OCI-LY1 (cell line): ENCODE measurements around the gene EYA3.

Experiments
- H2AFZ ChIP-seq: fragments of 200-600 bp; sonication (generic), shearing (Covaris generic); 2 replicates; pipeline ENCODE4 v1.6.0; 2014; ENCODE audit warnings: antibody characterized with exemption, mild to moderate bottlenecking, low read length
- H3F3A ChIP-seq: fragments of 200-600 bp; sonication (generic), shearing (Covaris generic); 2 replicates; pipeline ENCODE4 v1.6.0; 2014; ENCODE audit warnings: mild to moderate bottlenecking, antibody characterized with exemption, low read length, moderate library complexity; ENCODE audit not compliant: insufficient read depth
- H3K27ac ChIP-seq: fragments of 200-600 bp; sonication (generic); 2 replicates; pipeline ENCODE4 v1.5.1; 2014; ENCODE audit warnings: low read length, mixed run types, mild to moderate bottlenecking, low read depth; ENCODE audit not compliant: poor library complexity, severe bottlenecking
- H3K27me3 ChIP-seq: fragments of 200-600 bp; sonication (generic); 2 replicates; pipeline ENCODE4 v1.6.0; 2014; ENCODE audit warnings: antibody characterized with exemption, mild to moderate bottlenecking, low read length, moderate library complexity; ENCODE audit not compliant: insufficient read depth
- H3K36me3 ChIP-seq: fragments of 200-600 bp; sonication (generic); 2 replicates; pipeline ENCODE4 v1.6.1; 2014; ENCODE audit warnings: mild to moderate bottlenecking, antibody characterized with exemption, low read length, moderate library complexity, mixed read lengths; ENCODE audit not compliant: insufficient read depth
- H3K4me1 ChIP-seq: fragments of 200-600 bp; sonication (generic); 2 replicates; pipeline ENCODE4 v1.5.1; 2014; ENCODE audit warnings: mild to moderate bottlenecking, low read length, moderate library complexity; ENCODE audit not compliant: insufficient read depth, severe bottlenecking
- H3K4me2 ChIP-seq: fragments of 200-600 bp; sonication (generic), shearing (Covaris generic); 2 replicates; pipeline ENCODE4 v1.6.1; 2014; ENCODE audit warnings: low read length
- H3K4me3 ChIP-seq: fragments of 200-600 bp; sonication (generic); 2 replicates; pipeline ENCODE4 v1.5.1; 2014; ENCODE audit warnings: low read length, low read depth, mild to moderate bottlenecking, mixed read lengths; ENCODE audit not compliant: poor library complexity, severe bottlenecking
- H3K79me2 ChIP-seq: fragments of 200-600 bp; shearing (Covaris generic); 2 replicates; pipeline ENCODE4 v1.6.1; 2016; ENCODE audit warnings: mixed run types, low read length, mixed read lengths; ENCODE audit not compliant: insufficient read depth
- H3K9ac ChIP-seq: fragments of 200-600 bp; sonication (generic), shearing (Covaris generic); 2 replicates; pipeline ENCODE4 v1.6.1; 2014; ENCODE audit warnings: mild to moderate bottlenecking, low read length, mixed read lengths
- H3K9me2 ChIP-seq: fragments of 200-600 bp; sonication (generic), shearing (Covaris generic); 2 replicates; pipeline ENCODE4 v1.6.1; 2014; ENCODE audit warnings: low read depth, mild to moderate bottlenecking, low read length, mixed read lengths
- H3K9me3 ChIP-seq: fragments of 200-600 bp; shearing (Covaris generic); 2 replicates; pipeline ENCODE4 v1.6.1; 2014; ENCODE audit warnings: low read length, mixed read lengths
- H4K20me1 ChIP-seq: fragments of 200-600 bp; sonication (generic), shearing (Covaris generic); 2 replicates; pipeline ENCODE4 v1.6.0; 2016; ENCODE audit warnings: mild to moderate bottlenecking, low read length; ENCODE audit not compliant: insufficient read depth
- CTCF ChIP-seq: fragments of 200-600 bp; sonication (generic), shearing (Covaris generic); IDR thresholded peaks from 2 replicates; pipeline ENCODE4 v1.5.1; 2017; ENCODE audit warnings: mild to moderate bottlenecking, antibody characterized with exemption, low read length, moderate library complexity, mixed read lengths
- EZH2 ChIP-seq: fragments of 200-600 bp; sonication (generic), shearing (Covaris generic); IDR thresholded peaks from 2 replicates; pipeline ENCODE4 v1.8.0; 2017; ENCODE audit warnings: borderline replicate concordance, mixed run types, mild to moderate bottlenecking, antibody characterized with exemption, low read length, moderate library complexity, mixed read lengths

EYA3 gene

GRCh38 chr1:28064064-28064463, 24.3 kb downstream of the EYA3 start:
- H3F3A ChIP-seq: no peaks in the 10 kb centered on the region
- H3K9ac ChIP-seq: no peak overlapping the region
- no peak overlapping the region for H3K4me2 ChIP-seq
- H3K27me3 ChIP-seq: no peaks in the 10 kb centered on the region
- no peak overlapping the region for H2AFZ ChIP-seq
- H4K20me1 ChIP-seq: no peaks in the 10 kb centered on the region
- H3K79me2 ChIP-seq: peaks cover 78% of the 10 kb centered on the region
- no peak overlapping the region for H3K4me3 ChIP-seq
- peaks cover 29% of the 10 kb centered on the region for H3K4me1 ChIP-seq
- peaks cover 7% of the 10 kb centered on the region; the same call in 1 of the 2 replicates for H3K36me3 ChIP-seq
- H3K9me3 ChIP-seq: no peaks in the 10 kb centered on the region
- TF ChIP-seq EZH2: no peak
- no peak for TF ChIP-seq CTCF
- no peaks in the 10 kb centered on the region for H3K9me2 ChIP-seq
- no peak overlapping the region for H3K27ac ChIP-seq

GRCh38 chr1:28062806-28063205, 25.6 kb downstream of the EYA3 start:
- TF ChIP-seq EZH2 (no peak), CTCF (no peak)
- Histone ChIP-seq H3K4me2 (no peak overlapping the region), H3K4me1 (peaks cover 36% of the 10 kb centered on the region), H3K36me3 (peaks cover 7% of the 10 kb centered on the region; the same call in 1 of the 2 replicates), H3F3A (no peaks in the 10 kb centered on the region), H3K9me3 (no peaks in the 10 kb centered on the region), H3K27me3 (no peaks in the 10 kb centered on the region), H3K9me2 (no peaks in the 10 kb centered on the region), H4K20me1 (no peaks in the 10 kb centered on the region), H3K79me2 (peaks cover 81% of the 10 kb centered on the region), H2AFZ (no peak overlapping the region), H3K4me3 (no peak overlapping the region), H3K9ac (no peak overlapping the region), H3K27ac (no peak overlapping the region)

- peak overlapping the region; percentile 64 for H3K4me2 ChIP-seq
- TF ChIP-seq EZH2 (no peak), CTCF (no peak)
- H2AFZ ChIP-seq: no peak overlapping the region
- H3K4me3 ChIP-seq: peak overlapping the region; percentile 35
- peaks cover 58% of the 10 kb centered on the region for H3K79me2 ChIP-seq
- H3K9me2 ChIP-seq: no peaks in the 10 kb centered on the region
- no peaks in the 10 kb centered on the region for H4K20me1 ChIP-seq
- H3F3A ChIP-seq: no peaks in the 10 kb centered on the region
- H3K4me1 ChIP-seq: peaks cover 43% of the 10 kb centered on the region
- H3K9me3 ChIP-seq: no peaks in the 10 kb centered on the region
- H3K9ac ChIP-seq: peak overlapping the region; percentile 42
- H3K27ac ChIP-seq: peak overlapping the region; percentile 12
- peaks cover 12% of the 10 kb centered on the region; the same call in 1 of the 2 replicates for H3K36me3 ChIP-seq
- no peaks in the 10 kb centered on the region for H3K27me3 ChIP-seq
Measured at GRCh38 chr1:28058971-28059878, 29.2 kb downstream of the EYA3 start.
